Liver (tissue), 9 donors: ENCODE results near the gene TCF12. TPM values are rescaled to one million over a fixed set of nuclear protein-coding genes. Genes with fewer than 3 reads are reported as not detected.

Experiments used
- DNase-seq: peaks from one replicate; pipeline ENCODE4 v3.0.0-alpha.2; 2017; ENCODE audit warnings: low spot score
- H3K27ac ChIP-seq, 2 donors: one replicate each; pipeline ENCODE4 v1.7.0; 2013; ENCODE audit warnings: inconsistent platforms in 2 of 2, low read length in 2 of 2, control low read depth in 1 of 2, low read depth in 1 of 2, mild to moderate bottlenecking in 1 of 2
- H3K27me3 ChIP-seq, 4 donors: one replicate each; pipeline versions ENCODE4 v1.6.1 to v1.7.0; 2013; ENCODE audit warnings: low read length in 3 of 4, inconsistent platforms in 1 of 4, mild to moderate bottlenecking in 1 of 4, moderate library complexity in 1 of 4; ENCODE audit not compliant: control insufficient read depth in 4 of 4, insufficient read depth in 4 of 4
- H3K36me3 ChIP-seq, 4 donors: one replicate each; pipeline versions ENCODE4 v1.6.1 to v1.7.0; 2013; ENCODE audit warnings: low read length in 3 of 4, mild to moderate bottlenecking in 3 of 4, low read depth in 1 of 4, moderate library complexity in 1 of 4; ENCODE audit not compliant: control insufficient read depth in 4 of 4, insufficient read depth in 3 of 4
- H3K4me1 ChIP-seq, 4 donors: one replicate each; pipeline versions ENCODE4 v1.6.1 to v1.7.0; 2013; ENCODE audit warnings: low read length in 3 of 4, mild to moderate bottlenecking in 3 of 4, moderate library complexity in 1 of 4; ENCODE audit not compliant: control insufficient read depth in 4 of 4, insufficient read depth in 4 of 4
- H3K4me3 ChIP-seq, 3 donors: one replicate each; pipeline versions ENCODE4 v1.6.1 to v1.7.0; 2013; ENCODE audit warnings: low read length in 3 of 3, control low read depth in 1 of 3, low read depth in 1 of 3, mild to moderate bottlenecking in 1 of 3
- H3K9ac ChIP-seq, 2 donors: one replicate each; pipeline ENCODE4 v1.7.0; 2013; ENCODE audit warnings: low read length in 2 of 2, mild to moderate bottlenecking in 2 of 2, moderate library complexity in 2 of 2, control low read depth in 1 of 2, low read depth in 1 of 2
- H3K9me3 ChIP-seq, 4 donors: one replicate each; pipeline versions ENCODE4 v1.6.1 to v1.7.0; 2013; ENCODE audit warnings: low read length in 3 of 4; ENCODE audit not compliant: control insufficient read depth in 4 of 4
- EGR1 ChIP-seq, 2 donors: IDR thresholded peaks; 2 replicates each; pipeline ENCODE4 v1.6.1; 2016 to 2018; ENCODE audit warnings: antibody characterized with exemption in 2 of 2, low read depth in 2 of 2
- FOXA2 ChIP-seq: IDR thresholded peaks from 2 replicates; pipeline ENCODE4 v1.6.1; 2016; ENCODE audit warnings: antibody characterized with exemption
- HNF4G ChIP-seq: IDR thresholded peaks from 2 replicates; pipeline ENCODE4 v1.6.1; 2016; ENCODE audit warnings: antibody characterized with exemption
- JUND ChIP-seq, 2 donors: IDR thresholded peaks; 2 replicates each; pipeline ENCODE4 v1.6.1; 2016; ENCODE audit warnings: antibody characterized with exemption in 2 of 2
- NR2F2 ChIP-seq: IDR thresholded peaks from 2 replicates; pipeline ENCODE4 v1.6.1; 2016; ENCODE audit warnings: antibody characterized with exemption
- RAD21 ChIP-seq, 2 donors: IDR thresholded peaks; 2 replicates each; pipeline ENCODE4 v1.6.1; 2016; ENCODE audit warnings: antibody characterized with exemption in 2 of 2, mild to moderate bottlenecking in 2 of 2
- RXRA ChIP-seq, 2 donors: IDR thresholded peaks; 2 replicates each; pipeline ENCODE4 v1.6.1; 2017 to 2018; ENCODE audit warnings: antibody characterized with exemption in 2 of 2, mild to moderate bottlenecking in 1 of 2
- SP1 ChIP-seq: IDR thresholded peaks from 2 replicates; pipeline ENCODE4 v1.6.1; 2018; ENCODE audit warnings: antibody characterized with exemption, mild to moderate bottlenecking
- WGBS: extraction: QIAGEN DNeasy Blood & Tissue Kit; methylation state at CpG from one replicate; pipeline ENCODE4 v1.1.7; 2013; 5-methylcytosine and 5-hydroxymethylcytosine counted together
- polyA plus RNA-seq, 2 donors: library from polyadenylated mRNA; stranded (reverse) in 1 of 2; unstranded in 1 of 2; fragments of 200-250 nt in 1 of 2; fragments of >200 nt in 1 of 2; fragmentation: Nextera tagmentation in 1 of 2; extraction: Ambion mirVana in 1 of 2; gene quantifications; one replicate each; pipeline versions ENCODE4 v1.2.1 to v1.2.3, GENCODE V29; 2013 to 2015
- total RNA-seq, 2 donors: library from RNA; depleted of rRNA; stranded (reverse); fragments of >200 nt; gene quantifications; one replicate each; pipeline ENCODE4 v1.2.3, GENCODE V29; 2014
- TF ChIP-seq, protein P1 (sequence below): IDR thresholded peaks from 2 replicates; pipeline ENCODE4 v1.6.1; 2016; ENCODE audit warnings: antibody characterized with exemption
- TF ChIP-seq, protein P2 (sequence below): IDR thresholded peaks from 2 replicates; pipeline ENCODE4 v1.6.1; 2016; ENCODE audit warnings: antibody characterized with exemption
- TF ChIP-seq, protein P3 (sequence below): IDR thresholded peaks from 2 replicates; pipeline ENCODE4 v1.6.1; 2016; ENCODE audit warnings: antibody characterized with exemption, mild to moderate bottlenecking
- donor health status: healthy.
- donor health status: healthy.
- donor health status: healthy.
- donor health status: healthy.
- donor health status: healthy.

TCF12 gene
- total and polyA plus RNA-seq, 4 donors: 8.7 to 38.3 (median 22.3) TPM

DNA sequence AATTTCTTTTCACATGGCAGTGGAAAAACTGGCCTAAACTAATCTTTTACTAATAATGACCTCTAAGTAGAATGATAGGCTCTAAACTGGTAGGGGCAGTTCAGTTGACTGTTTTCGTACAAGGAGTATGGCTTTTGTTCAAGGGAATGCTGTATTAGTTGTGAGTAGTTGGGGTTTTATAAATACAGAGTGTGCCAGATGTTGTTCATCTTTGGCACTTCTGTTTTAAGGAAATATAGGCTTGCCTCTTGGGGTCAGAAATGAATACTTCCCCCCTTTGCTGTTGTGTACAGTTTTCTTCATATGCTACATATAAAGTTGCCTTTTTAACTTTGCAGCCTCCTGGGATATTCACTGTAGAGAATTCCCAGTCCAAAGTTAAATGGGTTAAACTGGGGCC is 276.9 kb downstream of the TCF12 start:
- H3K4me3 ChIP-seq: no peak overlapping the region
- H3K4me1 ChIP-seq: peaks cover 0 to 2% (median under 1%) of the 10 kb centered on the region in 4 donors
- no peaks in the 10 kb centered on the region for H3K9me3 ChIP-seq
- peaks cover 0 to 10% (median 3%) of the 10 kb centered on the region in 4 donors for H3K36me3 ChIP-seq
- WGBS: 94% methylated on average over 1 of the region's 1 CpG
- no peaks in the 10 kb centered on the region for H3K27me3 ChIP-seq
- TF ChIP-seq RAD21 (IDR thresholded peaks at IDR 0.05) (no peak), SP1 (no peak)
- H3K27ac ChIP-seq: no peak overlapping the region
- no peak for DNase-seq
- no peak overlapping the region for H3K9ac ChIP-seq

DNA sequence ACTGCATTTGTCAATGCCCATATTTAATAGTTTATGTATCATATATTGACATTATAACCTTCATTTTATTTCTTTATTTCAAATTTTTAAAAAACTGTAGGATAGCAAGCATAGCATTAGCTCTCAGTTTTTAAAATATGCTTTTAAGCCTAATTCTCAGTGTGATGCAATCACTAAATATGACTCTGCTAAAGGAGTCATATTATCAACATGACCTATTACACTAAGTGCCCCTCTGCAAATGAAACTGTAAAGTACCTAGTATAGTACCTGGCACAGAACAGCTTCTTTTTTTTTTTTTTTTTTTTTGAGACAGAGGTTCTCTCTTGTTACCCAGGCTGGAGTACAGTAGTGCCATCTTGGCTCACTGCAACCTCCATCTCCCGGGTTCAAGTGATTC is 278.4 kb downstream of the TCF12 start:
- no peak overlapping the region for H3K9ac ChIP-seq
- TF ChIP-seq JUND (IDR thresholded peaks at IDR 0.05): no peak
- TF ChIP-seq SP1: no peak
- WGBS: 100% methylated on average over 1 of the region's 1 CpG
- H3K36me3 ChIP-seq: peaks cover 0 to 10% (median 3%) of the 10 kb centered on the region in 4 donors
- no peak for DNase-seq
- no peak overlapping the region for H3K27ac ChIP-seq
- peaks cover 0 to 2% (median under 1%) of the 10 kb centered on the region in 4 donors for H3K4me1 ChIP-seq
- no peaks in the 10 kb centered on the region for H3K9me3 ChIP-seq
- no peak overlapping the region for H3K4me3 ChIP-seq
- H3K27me3 ChIP-seq: no peaks in the 10 kb centered on the region

DNA sequence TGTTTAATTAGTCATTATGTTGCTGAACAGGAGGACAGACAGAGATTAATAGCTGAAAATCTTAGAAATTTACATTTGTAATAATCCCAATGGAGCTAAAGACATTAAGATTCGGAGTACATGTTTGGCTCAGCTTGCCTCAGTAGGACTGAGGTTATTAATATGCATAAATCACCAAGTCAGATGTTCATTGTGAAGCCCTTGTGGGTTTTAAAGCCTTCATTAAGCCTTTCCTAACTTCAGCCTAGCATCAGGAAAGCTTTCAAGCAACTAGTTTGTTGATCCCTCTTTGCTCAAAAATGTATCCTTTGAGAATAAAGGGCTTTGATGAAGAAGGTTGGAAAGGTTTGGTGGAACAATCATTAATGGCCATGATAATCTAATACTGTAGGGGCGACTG is 279.7 kb downstream of the TCF12 start:
- H3K4me3 ChIP-seq: no peak overlapping the region
- no peak overlapping the region for H3K27ac ChIP-seq
- no peak for DNase-seq
- peaks cover 0 to 5% (median 1%) of the 10 kb centered on the region in 4 donors for H3K36me3 ChIP-seq
- WGBS: 92% methylated on average over 2 of the region's 2 CpGs
- no peaks in the 10 kb centered on the region for H3K9me3 ChIP-seq
- no peak overlapping the region for H3K9ac ChIP-seq
- no peaks in the 10 kb centered on the region for H3K27me3 ChIP-seq
- TF ChIP-seq HNF4G (no peak), EGR1 (IDR thresholded peaks at IDR 0.05; ENCODE audit: low read depth in 2 of 2) (no peak), RXRA (IDR thresholded peaks at IDR 0.05) (no peak), FOXA2 (no peak)
- H3K4me1 ChIP-seq: peaks cover 0 to 2% (median under 1%) of the 10 kb centered on the region in 4 donors

DNA sequence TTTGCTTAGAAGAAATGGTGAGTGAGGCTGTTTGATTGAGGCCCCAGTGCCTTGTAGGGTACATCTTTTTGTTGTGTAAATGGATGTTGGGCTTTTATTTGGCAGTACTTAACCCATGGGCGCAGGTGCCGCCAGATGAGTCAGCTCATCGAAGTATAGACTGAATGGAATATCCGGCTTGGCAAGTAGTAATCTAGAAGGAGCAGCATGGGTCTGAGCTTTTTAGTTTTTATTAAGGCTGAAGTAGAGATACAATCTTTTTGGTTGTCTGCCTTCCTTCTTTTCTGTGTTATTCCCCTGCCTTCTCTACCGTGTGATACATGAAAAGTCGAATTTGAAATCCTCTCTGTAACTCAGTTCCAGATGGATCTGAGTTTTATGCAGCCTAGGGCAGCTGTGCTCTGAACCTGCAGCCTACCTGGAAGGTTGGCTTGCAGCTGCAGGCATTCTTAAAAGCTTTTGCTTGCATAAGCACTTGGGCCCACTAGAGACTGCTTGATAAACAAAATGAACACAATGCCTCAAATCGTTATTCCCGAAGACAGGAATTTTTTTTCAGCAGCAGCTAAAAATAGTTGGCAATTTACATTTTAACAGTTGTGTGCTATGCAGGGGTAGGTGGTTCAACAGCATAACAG is 280.3 kb downstream of the TCF12 start:
- Histone ChIP-seq H3K36me3 (no peaks in the 10 kb centered on the region), H3K4me1 (peaks cover 0 to 2% (median under 1%) of the 10 kb centered on the region in 4 donors), H3K27me3 (no peaks in the 10 kb centered on the region), H3K27ac (no peak overlapping the region), H3K9ac (no peak overlapping the region), H3K4me3 (no peak overlapping the region), H3K9me3 (no peaks in the 10 kb centered on the region)
- TF ChIP-seq HNF4G (no peak), NR2F2 (no peak)
- 54% methylated on average over 8 of the region's 8 CpGs for WGBS
- no peak for DNase-seq

DNA sequence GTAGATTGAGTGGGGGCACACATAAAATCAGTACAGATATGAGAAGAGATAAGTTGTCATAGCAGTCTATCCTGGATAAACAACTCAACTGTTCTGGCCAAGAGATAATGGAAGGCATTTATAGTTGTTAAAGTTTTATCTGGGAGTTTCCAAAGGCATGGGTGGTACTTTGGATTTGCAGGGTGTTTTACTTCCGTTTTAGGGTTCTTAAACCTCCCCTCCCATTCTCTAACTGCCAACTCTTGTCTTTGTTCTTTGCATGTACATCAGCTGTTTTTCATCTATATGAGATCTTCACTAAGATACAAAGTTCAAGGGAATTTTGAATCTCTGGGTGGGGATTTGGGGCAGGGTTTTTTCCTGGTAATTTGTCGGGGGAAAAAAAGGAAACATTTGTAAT is 283.1 kb downstream of the TCF12 start:
- H3K27ac ChIP-seq: no peak overlapping the region
- DNase-seq: no peak
- no peaks in the 10 kb centered on the region for H3K9me3 ChIP-seq
- H3K4me3 ChIP-seq: no peak overlapping the region
- WGBS: 57% methylated on average over 2 of the region's 2 CpGs
- no peaks in the 10 kb centered on the region for H3K36me3 ChIP-seq
- H3K27me3 ChIP-seq: no peaks in the 10 kb centered on the region
- H3K4me1 ChIP-seq: peaks cover 0 to 2% (median under 1%) of the 10 kb centered on the region in 4 donors
- no peak overlapping the region for H3K9ac ChIP-seq
- TF ChIP-seq, protein P1, sequence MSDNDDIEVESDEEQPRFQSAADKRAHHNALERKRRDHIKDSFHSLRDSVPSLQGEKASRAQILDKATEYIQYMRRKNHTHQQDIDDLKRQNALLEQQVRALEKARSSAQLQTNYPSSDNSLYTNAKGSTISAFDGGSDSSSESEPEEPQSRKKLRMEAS: no peak
- TF ChIP-seq, protein P2, sequence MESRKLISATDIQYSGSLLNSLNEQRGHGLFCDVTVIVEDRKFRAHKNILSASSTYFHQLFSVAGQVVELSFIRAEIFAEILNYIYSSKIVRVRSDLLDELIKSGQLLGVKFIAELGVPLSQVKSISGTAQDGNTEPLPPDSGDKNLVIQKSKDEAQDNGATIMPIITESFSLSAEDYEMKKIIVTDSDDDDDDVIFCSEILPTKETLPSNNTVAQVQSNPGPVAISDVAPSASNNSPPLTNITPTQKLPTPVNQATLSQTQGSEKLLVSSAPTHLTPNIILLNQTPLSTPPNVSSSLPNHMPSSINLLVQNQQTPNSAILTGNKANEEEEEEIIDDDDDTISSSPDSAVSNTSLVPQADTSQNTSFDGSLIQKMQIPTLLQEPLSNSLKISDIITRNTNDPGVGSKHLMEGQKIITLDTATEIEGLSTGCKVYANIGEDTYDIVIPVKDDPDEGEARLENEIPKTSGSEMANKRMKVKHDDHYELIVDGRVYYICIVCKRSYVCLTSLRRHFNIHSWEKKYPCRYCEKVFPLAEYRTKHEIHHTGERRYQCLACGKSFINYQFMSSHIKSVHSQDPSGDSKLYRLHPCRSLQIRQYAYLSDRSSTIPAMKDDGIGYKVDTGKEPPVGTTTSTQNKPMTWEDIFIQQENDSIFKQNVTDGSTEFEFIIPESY: no peak
- TF ChIP-seq, protein P3, sequence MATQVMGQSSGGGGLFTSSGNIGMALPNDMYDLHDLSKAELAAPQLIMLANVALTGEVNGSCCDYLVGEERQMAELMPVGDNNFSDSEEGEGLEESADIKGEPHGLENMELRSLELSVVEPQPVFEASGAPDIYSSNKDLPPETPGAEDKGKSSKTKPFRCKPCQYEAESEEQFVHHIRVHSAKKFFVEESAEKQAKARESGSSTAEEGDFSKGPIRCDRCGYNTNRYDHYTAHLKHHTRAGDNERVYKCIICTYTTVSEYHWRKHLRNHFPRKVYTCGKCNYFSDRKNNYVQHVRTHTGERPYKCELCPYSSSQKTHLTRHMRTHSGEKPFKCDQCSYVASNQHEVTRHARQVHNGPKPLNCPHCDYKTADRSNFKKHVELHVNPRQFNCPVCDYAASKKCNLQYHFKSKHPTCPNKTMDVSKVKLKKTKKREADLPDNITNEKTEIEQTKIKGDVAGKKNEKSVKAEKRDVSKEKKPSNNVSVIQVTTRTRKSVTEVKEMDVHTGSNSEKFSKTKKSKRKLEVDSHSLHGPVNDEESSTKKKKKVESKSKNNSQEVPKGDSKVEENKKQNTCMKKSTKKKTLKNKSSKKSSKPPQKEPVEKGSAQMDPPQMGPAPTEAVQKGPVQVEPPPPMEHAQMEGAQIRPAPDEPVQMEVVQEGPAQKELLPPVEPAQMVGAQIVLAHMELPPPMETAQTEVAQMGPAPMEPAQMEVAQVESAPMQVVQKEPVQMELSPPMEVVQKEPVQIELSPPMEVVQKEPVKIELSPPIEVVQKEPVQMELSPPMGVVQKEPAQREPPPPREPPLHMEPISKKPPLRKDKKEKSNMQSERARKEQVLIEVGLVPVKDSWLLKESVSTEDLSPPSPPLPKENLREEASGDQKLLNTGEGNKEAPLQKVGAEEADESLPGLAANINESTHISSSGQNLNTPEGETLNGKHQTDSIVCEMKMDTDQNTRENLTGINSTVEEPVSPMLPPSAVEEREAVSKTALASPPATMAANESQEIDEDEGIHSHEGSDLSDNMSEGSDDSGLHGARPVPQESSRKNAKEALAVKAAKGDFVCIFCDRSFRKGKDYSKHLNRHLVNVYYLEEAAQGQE: no peak
- no peak for TF ChIP-seq JUND (IDR thresholded peaks at IDR 0.05)
- TF ChIP-seq SP1: no peak
